Calu3 (cell line): ENCODE results near the gene MUC2. TPM values are rescaled to one million over a fixed set of nuclear protein-coding genes. Genes with fewer than 3 reads are reported as not detected.

Experiments
- BruUV-seq: library from RNA; stranded (reverse); fragments of 400-500 nt; replicated peaks from 2 replicates; lab custom pipeline; 2021; lab: Mats Ljungman, UMichigan
- CTCF ChIA-PET: fragments of 300-600 bp; sonication (Branson Sonifier 250); formaldehyde crosslinking; loops from one replicate; lab custom pipeline; 2022; ENCODE audit warnings: antibody characterized with exemption; lab: Charles Lee
- DNase-seq: peaks from one replicate; pipeline ENCODE4 v3.0.0; 2022
- H3K27ac Mint-ChIP-seq: one replicate; pipeline ENCODE4 v1.8.0; 2022; ENCODE audit warnings: mixed read lengths; ENCODE audit not compliant: unreplicated experiment
- H3K27me3 Mint-ChIP-seq: one replicate; pipeline ENCODE4 v1.8.0; 2022; ENCODE audit warnings: mixed read lengths; ENCODE audit not compliant: unreplicated experiment
- H3K36me3 Mint-ChIP-seq: one replicate; pipeline ENCODE4 v1.8.0; 2022; ENCODE audit warnings: mild to moderate bottlenecking, moderate library complexity, mixed read lengths; ENCODE audit not compliant: insufficient read depth, unreplicated experiment
- H3K4me1 Mint-ChIP-seq: one replicate; pipeline ENCODE4 v1.8.0; 2022; ENCODE audit warnings: mild to moderate bottlenecking, low read depth, mixed read lengths; ENCODE audit not compliant: unreplicated experiment
- H3K4me3 Mint-ChIP-seq: one replicate; pipeline ENCODE4 v1.8.0; 2022; ENCODE audit warnings: mild to moderate bottlenecking, low read depth, moderate library complexity, mixed read lengths; ENCODE audit not compliant: unreplicated experiment
- H3K9me3 Mint-ChIP-seq: one replicate; pipeline ENCODE4 v1.8.0; 2022; ENCODE audit warnings: low read depth, mixed read lengths; ENCODE audit not compliant: unreplicated experiment
- CTCF ChIP-seq: fragments of 200-600 bp; IDR thresholded peaks from one replicate; pipeline ENCODE4 v1.8.0; 2022; ENCODE audit warnings: antibody characterized with exemption; ENCODE audit not compliant: unreplicated experiment
- intact Hi-C: fragments of 100-400 bp; cut with micrococcal nuclease; formaldehyde crosslinking; loops from one replicate; pipeline ENCODE4 v1.10.0; 2022; ENCODE audit not compliant: unreplicated experiment
- total RNA-seq: library from RNA; stranded (reverse); gene quantifications from 2 replicates; pipeline ENCODE4 v1.2.3, GENCODE V29; 2022

The MUC2 gene
- total RNA-seq, 1 experiment from 2014 or later: not detected

DNA sequence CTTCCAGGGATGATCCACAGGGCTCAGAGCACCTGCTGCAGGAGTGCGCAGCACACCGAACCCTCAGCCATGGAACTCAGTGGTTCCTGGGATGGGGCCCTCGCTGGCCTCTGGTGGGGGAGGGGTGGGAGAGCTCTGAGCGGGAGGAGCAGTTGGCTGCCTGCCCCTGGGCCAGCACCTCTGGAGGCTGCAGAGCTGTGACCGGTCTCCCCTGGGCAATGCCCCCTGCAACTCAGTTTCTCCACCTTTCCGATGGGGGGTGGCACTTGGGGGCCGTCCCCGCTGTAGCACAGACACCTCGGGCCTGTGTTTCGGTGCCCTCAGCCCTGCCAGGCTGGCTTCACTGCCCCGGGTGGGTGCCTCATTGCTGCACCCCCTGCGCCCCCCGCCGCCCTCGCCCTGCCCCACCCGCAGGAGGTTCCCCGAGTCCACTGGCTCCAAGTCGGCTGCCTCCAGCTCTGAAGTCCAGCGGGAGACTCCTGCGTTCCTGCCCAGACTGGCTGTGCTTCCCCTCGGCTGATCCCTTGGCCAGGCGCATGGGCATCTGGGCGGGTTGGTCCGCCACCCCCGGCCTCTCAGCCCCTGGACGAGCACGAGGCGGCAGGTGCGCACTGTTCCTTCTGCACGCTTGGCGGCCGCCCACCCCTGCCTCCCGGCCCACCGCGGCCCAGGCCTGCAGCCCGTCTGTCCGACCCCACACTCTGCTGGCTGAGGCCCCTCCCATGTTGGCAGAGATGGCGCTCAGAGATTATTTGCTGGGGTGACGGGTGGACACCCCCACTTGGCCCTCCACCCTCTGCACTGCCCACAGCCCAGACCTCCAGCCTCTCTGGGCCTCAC lies 40.0 kb upstream of the MUC2 start:
- no TSS peak for BruUV-seq

DNA sequence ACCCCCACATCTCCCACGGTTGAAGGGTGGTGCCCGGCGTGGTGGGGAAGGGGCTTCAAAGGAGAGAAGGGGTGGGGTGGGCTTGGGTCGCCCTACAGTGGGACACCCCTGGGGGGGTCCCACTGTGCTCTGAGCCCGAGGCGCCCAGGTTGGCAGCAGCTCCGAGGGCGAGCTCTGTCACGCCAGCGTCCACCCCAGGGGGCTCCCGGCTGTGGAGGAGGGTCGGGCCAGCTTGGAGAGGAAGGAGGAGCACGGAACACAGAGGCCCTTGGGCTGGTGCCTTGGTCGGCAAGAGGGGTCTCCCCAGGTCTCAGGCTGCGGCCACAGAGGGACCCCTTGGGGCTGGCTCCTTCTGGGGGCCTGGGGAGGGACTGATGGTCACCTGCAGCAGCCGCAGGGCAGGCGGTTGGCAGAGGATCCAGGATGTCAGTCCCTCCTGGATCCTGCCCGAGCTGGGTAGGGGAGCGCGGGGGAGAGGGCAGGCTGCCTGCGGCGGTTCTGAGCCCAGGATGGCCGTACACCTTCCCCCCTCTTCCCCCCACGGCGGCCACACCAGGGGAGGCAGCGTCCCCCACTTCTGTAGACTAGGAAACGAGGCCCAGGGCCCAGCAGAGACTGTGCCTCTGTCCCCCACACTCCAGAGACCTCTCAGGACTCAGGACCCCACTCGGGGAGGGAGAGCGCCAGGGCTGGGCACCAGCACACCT lies 38.9 kb upstream of the MUC2 start:
- H3K36me3 Mint-ChIP-seq: peaks cover 29% of the 10 kb centered on the region
- H3K27ac Mint-ChIP-seq: no peak overlapping the region
- no peaks in the 10 kb centered on the region for H3K9me3 Mint-ChIP-seq
- CTCF ChIA-PET: interaction anchor here (0.6 kb wide), 1 partner anchor 56 kb away, joined by 3 read pairs; no protein-coding TSS in a partner anchor
- H3K4me1 Mint-ChIP-seq: peaks cover 7% of the 10 kb centered on the region
- no peaks in the 10 kb centered on the region for H3K27me3 Mint-ChIP-seq
- intact Hi-C loops: no loop called here
- H3K4me3 Mint-ChIP-seq: no peak overlapping the region
- no peak for TF ChIP-seq CTCF
- DNase-seq: no peak
- BruUV-seq: no TSS peak

More for the DNA sequence above, 40.0 kb upstream of the MUC2 start:
- CTCF ChIA-PET: no interaction called here
- H3K4me1 Mint-ChIP-seq: peaks cover 7% of the 10 kb centered on the region
- H3K9me3 Mint-ChIP-seq: no peaks in the 10 kb centered on the region
- no peak overlapping the region for H3K4me3 Mint-ChIP-seq
- intact Hi-C loops: no loop called here
- DNase-seq: no peak
- H3K27ac Mint-ChIP-seq: no peak overlapping the region
- no peaks in the 10 kb centered on the region for H3K27me3 Mint-ChIP-seq
- H3K36me3 Mint-ChIP-seq: peaks cover 22% of the 10 kb centered on the region
- no peak for TF ChIP-seq CTCF

DNA sequence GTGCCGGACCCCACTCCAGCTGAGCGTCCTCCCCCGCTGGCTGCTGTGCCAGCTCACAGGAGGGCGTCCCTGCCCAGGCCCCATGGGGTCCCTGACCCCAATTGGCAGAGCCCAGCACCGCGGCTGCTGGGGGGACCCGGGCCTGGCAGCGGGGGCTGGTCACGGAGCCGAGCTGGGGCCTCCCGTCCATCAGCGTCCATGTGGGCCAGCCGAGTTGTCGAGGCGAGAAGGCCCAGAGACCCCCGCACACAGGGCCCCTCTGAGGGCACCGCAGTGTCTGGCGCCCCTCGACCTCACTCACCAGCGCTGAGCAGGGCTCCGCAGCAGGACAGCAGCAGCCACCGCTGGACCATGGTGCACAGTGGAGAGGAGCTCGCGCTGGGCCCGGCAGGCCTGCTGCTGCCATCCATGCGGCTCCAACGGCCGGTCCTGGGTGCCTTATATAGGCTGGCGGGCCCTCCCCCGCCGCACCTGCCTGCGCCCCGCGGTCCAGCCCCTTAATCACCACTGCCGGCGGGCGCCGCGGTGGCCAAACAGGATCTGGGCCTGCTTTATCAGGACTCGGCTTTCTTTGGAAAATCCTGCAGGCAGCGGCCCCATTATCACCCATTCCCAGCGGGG lies 38.3 kb upstream of the MUC2 start, which contains the start of gene MUC6:
Gene MUC6, minus strand, starts transcription at position 416 of the 621 bp plus-strand sequence. Its CDS starts 63 bp downstream, at position 353.
- intact Hi-C loops: no loop called here
- H3K36me3 Mint-ChIP-seq: peaks cover 29% of the 10 kb centered on the region
- TF ChIP-seq CTCF: no peak
- no peak for DNase-seq
- H3K27me3 Mint-ChIP-seq: no peaks in the 10 kb centered on the region
- H3K27ac Mint-ChIP-seq: no peak within 1 kb of the TSS
- CTCF ChIA-PET: interaction anchor here (0.6 kb wide), 1 partner anchor 57 kb away, joined by 3 read pairs; no protein-coding TSS in a partner anchor
- no peak within 1 kb of the TSS for H3K4me3 Mint-ChIP-seq
- H3K4me1 Mint-ChIP-seq: peaks cover 7% of the 10 kb centered on the region
- BruUV-seq: no TSS peak
- H3K9me3 Mint-ChIP-seq: no peaks in the 10 kb centered on the region

- H3K27ac Mint-ChIP-seq: no peak overlapping the region
- H3K4me3 Mint-ChIP-seq: no peak overlapping the region
- intact Hi-C loops: no loop called here
- BruUV-seq: no TSS peak
- no peak for DNase-seq
- H3K27me3 Mint-ChIP-seq: no peaks in the 10 kb centered on the region
- peaks cover 29% of the 10 kb centered on the region for H3K36me3 Mint-ChIP-seq
- H3K9me3 Mint-ChIP-seq: no peaks in the 10 kb centered on the region
- H3K4me1 Mint-ChIP-seq: peaks cover 11% of the 10 kb centered on the region
- no peak for TF ChIP-seq CTCF
- CTCF ChIA-PET: no interaction called here
These were observed 37.7 kb upstream of the MUC2 start for GRCh38 chr11:1036931-1037330.
